MM.1S (cell line): ENCODE data around the gene EIF2S1.
"Not testable (repeated sequence)": the region's sequence is repeated elsewhere in the genome, so short reads cannot be mapped to it uniquely, and the experiment has no call there.

ENCODE experiments used
- DNase-seq: peaks from one replicate; pipeline ENCODE4 v3.0.0-alpha.2; 2015
- H2AFZ ChIP-seq: fragments of 300-600 bp; sonication (generic); 2 replicates; pipeline ENCODE4 v1.6.0; 2016; ENCODE audit warnings: antibody characterized with exemption, low read length
- H3F3A ChIP-seq: fragments of 300-600 bp; sonication (generic); 2 replicates; pipeline ENCODE4 v1.6.1; 2016; ENCODE audit warnings: mild to moderate bottlenecking, antibody characterized with exemption, low read length, moderate library complexity, mixed read lengths; ENCODE audit not compliant: insufficient read depth
- H3K27ac ChIP-seq: fragments of 300-600 bp; sonication (generic); 2 replicates; pipeline ENCODE4 v1.5.1; 2016; ENCODE audit warnings: mild to moderate bottlenecking, low read length
- H3K27me3 ChIP-seq: fragments of 300-600 bp; sonication (generic); replicated peaks from 2 replicates; pipeline ENCODE4 v1.6.0; 2016; ENCODE audit warnings: low read length; ENCODE audit not compliant: insufficient read depth
- H3K36me3 ChIP-seq: fragments of 300-600 bp; sonication (generic); replicated peaks from 2 replicates; pipeline ENCODE4 v1.6.1; 2016; ENCODE audit warnings: mild to moderate bottlenecking, low read length, mixed read lengths; ENCODE audit not compliant: insufficient read depth
- H3K4me1 ChIP-seq: fragments of 300-600 bp; sonication (generic); 2 replicates; pipeline ENCODE4 v1.6.1; 2016; ENCODE audit warnings: low read length, mixed read lengths
- H3K4me2 ChIP-seq: fragments of 300-600 bp; sonication (generic); 2 replicates; pipeline ENCODE4 v1.6.0; 2016; ENCODE audit warnings: low read depth, low read length
- H3K4me3 ChIP-seq: fragments of 300-600 bp; sonication (generic); 2 replicates; pipeline ENCODE4 v1.5.1; 2016; ENCODE audit warnings: low read length, mixed read lengths
- H3K79me2 ChIP-seq: fragments of 300-600 bp; sonication (generic); 2 replicates; pipeline ENCODE4 v1.6.1; 2016; ENCODE audit warnings: mixed run types, low read length, mixed read lengths
- H3K9ac ChIP-seq: fragments of 300-600 bp; sonication (generic); 2 replicates; pipeline ENCODE4 v1.6.1; 2016; ENCODE audit warnings: low read length, mixed read lengths
- H3K9me2 ChIP-seq: fragments of 300-600 bp; sonication (generic); replicated peaks from 2 replicates; pipeline ENCODE4 v1.6.1; 2016; ENCODE audit warnings: mild to moderate bottlenecking, low read length, mixed read lengths; ENCODE audit not compliant: insufficient read depth
- H3K9me3 ChIP-seq: fragments of 300-600 bp; sonication (generic); replicated peaks from 2 replicates; pipeline ENCODE4 v1.6.1; 2016; ENCODE audit warnings: mild to moderate bottlenecking, low read length, mixed read lengths; ENCODE audit not compliant: insufficient read depth
- H4K20me1 ChIP-seq: fragments of 300-600 bp; sonication (generic); 2 replicates; pipeline ENCODE4 v1.6.1; 2016; ENCODE audit warnings: mild to moderate bottlenecking, low read length, moderate library complexity, mixed read lengths; ENCODE audit not compliant: insufficient read depth
- EZH2 ChIP-seq: fragments of 300-600 bp; sonication (generic); optimal IDR thresholded peaks from 2 replicates; pipeline ENCODE3; 2017; ENCODE audit warnings: low read depth, mild to moderate bottlenecking, antibody characterized with exemption, low read length, mixed read lengths
- EZH2phosphoT487 ChIP-seq: fragments of 300-600 bp; sonication (generic); IDR thresholded peaks from 2 replicates; pipeline ENCODE4 v1.6.1; 2018; ENCODE audit warnings: antibody characterized with exemption, low read length
- TF ChIP-seq, protein P1 (sequence below): fragments of 300-600 bp; sonication (generic); IDR thresholded peaks from 2 replicates; pipeline ENCODE4 v1.5.1; 2016; ENCODE audit warnings: antibody characterized with exemption, low read length, mixed read lengths

Gene EIF2S1

DNA sequence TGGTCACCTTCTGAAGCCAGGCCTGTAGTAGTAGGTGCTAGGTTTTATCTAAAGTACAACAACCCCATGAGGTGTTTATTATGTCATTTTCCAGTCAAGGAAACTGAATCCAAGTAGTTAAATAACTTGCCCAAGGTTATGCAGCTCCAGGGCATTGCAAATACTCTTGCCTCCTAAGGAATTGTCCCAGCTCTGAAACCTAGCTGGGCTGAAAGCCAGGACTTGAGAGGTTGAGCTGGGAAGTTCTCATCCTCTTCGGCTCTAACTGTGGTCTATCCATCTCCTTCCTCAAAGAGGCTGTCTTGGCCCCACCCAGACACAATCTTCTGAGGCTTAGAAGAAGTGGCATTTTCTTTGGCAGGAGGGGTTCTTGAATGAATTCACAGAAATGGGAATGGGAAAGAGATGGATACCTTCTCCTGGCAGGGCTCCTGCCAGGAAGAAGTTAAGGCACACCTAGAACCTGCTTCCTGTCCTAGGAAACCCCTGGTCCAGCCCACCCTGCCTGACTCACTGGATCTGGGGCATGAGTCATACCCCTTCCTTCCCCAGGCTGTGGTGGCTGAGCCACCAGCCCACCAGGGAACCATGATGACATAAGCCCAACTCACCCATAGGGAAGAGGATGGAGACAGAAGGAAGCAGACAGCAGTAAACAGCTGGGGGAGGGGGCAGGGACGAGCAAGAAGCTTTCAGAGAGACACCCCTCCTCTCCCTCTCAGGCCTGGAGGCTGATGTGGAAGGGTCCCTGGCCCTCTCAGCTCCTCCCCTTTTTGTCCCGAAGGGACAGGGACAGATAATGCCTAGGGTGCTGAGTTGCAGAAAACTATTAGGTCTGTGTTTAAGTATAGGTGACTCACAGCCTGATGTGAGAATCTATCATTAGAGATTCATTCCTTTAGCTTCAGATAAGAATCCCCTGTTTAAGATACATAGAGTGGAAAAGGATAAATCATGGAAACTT is 54.0 kb downstream of the EIF2S1 start:
- no peak for TF ChIP-seq EZH2phosphoT487
- no peak overlapping the region for H2AFZ ChIP-seq
- no peaks in the 10 kb centered on the region for H3K27me3 ChIP-seq
- H3K4me2 ChIP-seq = no peak overlapping the region
- no peaks in the 10 kb centered on the region for H4K20me1 ChIP-seq
- no peaks in the 10 kb centered on the region for H3K9me2 ChIP-seq
- no peaks in the 10 kb centered on the region for H3K79me2 ChIP-seq
- no peak overlapping the region for H3K9ac ChIP-seq
- no peaks in the 10 kb centered on the region for H3K36me3 ChIP-seq
- no peaks in the 10 kb centered on the region for H3F3A ChIP-seq
- no peaks in the 10 kb centered on the region for H3K9me3 ChIP-seq
- no peak overlapping the region for H3K27ac ChIP-seq
- H3K4me1 ChIP-seq = no peaks in the 10 kb centered on the region
- no peak overlapping the region for H3K4me3 ChIP-seq
- DNase-seq = no peak

DNA sequence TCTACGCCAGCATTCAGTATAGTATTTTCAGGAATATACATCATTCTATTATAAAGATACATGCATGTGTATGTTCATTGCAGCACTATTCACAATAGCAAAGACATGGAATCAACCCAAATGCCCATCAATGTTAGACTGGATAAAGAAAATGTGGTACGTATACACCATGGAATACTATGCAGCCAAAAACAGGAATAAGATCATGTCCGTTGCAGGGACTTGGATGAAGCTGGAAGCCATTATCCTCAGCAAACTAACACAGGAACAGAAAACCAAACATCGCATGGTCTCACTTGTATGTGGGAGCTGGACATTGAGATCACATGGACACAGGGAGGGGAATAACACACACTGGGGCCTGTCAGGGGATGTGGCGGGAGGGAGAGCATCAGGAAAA is 55.5 kb downstream of the EIF2S1 start:
- not testable (repeated sequence) for H4K20me1 ChIP-seq, H3K9ac ChIP-seq, H3K27me3 ChIP-seq, H3K27ac ChIP-seq, H3K79me2 ChIP-seq, H3K4me3 ChIP-seq, H3K9me3 ChIP-seq, H2AFZ ChIP-seq, H3F3A ChIP-seq, H3K4me1 ChIP-seq, H3K9me2 ChIP-seq, DNase-seq, H3K36me3 ChIP-seq, H3K4me2 ChIP-seq

DNA sequence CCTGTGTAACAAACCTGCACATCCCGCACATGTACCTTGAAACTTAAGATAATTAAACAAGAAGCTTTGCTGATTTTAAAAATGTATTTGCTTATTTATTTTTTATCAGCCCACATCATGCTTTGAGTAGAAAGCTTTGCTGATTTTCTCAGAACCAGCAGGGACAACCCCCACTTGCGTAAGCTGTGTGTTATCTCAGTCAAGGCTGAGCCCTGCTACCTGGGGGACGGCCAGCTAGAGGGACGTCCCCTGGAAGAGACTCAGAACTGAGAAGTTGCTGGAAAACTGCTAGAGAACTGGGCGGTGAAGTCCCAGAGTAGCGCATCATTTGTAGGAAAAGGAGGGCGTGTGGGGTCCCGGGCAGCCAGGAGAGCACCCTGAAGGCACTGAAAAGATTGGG is 56.0 kb downstream of the EIF2S1 start:
- Histone ChIP-seq H2AFZ (no peak overlapping the region), H3K9me2 (no peaks in the 10 kb centered on the region), H3K4me2 (no peak overlapping the region)

DNA sequence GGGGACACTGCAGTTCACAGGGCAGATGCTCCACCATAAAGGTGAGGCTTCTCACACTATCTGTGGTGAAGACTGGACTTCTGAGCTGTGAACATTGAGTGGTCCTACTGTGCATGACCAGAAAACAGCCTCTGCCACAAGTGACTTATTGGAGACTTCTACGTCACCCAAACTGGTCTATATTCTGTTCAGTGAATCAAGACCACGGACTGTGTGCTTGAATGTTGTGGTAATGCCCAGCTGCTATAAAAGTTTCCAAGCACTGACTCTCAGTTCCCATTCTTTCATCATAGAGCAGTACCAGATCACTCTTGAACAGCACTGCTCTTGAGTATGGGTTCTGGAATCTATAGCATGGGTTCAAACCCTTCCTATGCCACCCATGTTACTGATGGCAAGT is 56.7 kb downstream of the EIF2S1 start:
- no peaks in the 10 kb centered on the region for H3K27me3 ChIP-seq
- no peaks in the 10 kb centered on the region for H3K36me3 ChIP-seq
- no peaks in the 10 kb centered on the region for H3K4me1 ChIP-seq
- H3K9me2 ChIP-seq = no peaks in the 10 kb centered on the region
- DNase-seq = no peak
- H3K9me3 ChIP-seq = no peaks in the 10 kb centered on the region
- no peak overlapping the region for H3K4me2 ChIP-seq
- no peak overlapping the region for H3K9ac ChIP-seq
- H2AFZ ChIP-seq = no peak overlapping the region
- no peak overlapping the region for H3K4me3 ChIP-seq
- TF ChIP-seq EZH2 (no peak), EZH2phosphoT487 (no peak)
- TF ChIP-seq, protein P1, sequence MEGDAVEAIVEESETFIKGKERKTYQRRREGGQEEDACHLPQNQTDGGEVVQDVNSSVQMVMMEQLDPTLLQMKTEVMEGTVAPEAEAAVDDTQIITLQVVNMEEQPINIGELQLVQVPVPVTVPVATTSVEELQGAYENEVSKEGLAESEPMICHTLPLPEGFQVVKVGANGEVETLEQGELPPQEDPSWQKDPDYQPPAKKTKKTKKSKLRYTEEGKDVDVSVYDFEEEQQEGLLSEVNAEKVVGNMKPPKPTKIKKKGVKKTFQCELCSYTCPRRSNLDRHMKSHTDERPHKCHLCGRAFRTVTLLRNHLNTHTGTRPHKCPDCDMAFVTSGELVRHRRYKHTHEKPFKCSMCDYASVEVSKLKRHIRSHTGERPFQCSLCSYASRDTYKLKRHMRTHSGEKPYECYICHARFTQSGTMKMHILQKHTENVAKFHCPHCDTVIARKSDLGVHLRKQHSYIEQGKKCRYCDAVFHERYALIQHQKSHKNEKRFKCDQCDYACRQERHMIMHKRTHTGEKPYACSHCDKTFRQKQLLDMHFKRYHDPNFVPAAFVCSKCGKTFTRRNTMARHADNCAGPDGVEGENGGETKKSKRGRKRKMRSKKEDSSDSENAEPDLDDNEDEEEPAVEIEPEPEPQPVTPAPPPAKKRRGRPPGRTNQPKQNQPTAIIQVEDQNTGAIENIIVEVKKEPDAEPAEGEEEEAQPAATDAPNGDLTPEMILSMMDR = no peak
- no peaks in the 10 kb centered on the region for H4K20me1 ChIP-seq
- no peak overlapping the region for H3K27ac ChIP-seq
- H3K79me2 ChIP-seq = no peaks in the 10 kb centered on the region
- no peaks in the 10 kb centered on the region for H3F3A ChIP-seq

More for the DNA sequence above, 56.0 kb downstream of the EIF2S1 start:
- no peaks in the 10 kb centered on the region for H4K20me1 ChIP-seq
- H3K9ac ChIP-seq = no peak overlapping the region
- H3K9me3 ChIP-seq = no peaks in the 10 kb centered on the region
- no peaks in the 10 kb centered on the region for H3K36me3 ChIP-seq
- no peaks in the 10 kb centered on the region for H3K79me2 ChIP-seq
- no peak for TF ChIP-seq EZH2
- no peak for TF ChIP-seq EZH2phosphoT487
- TF ChIP-seq, protein P1 = no peak
- H3K27ac ChIP-seq = no peak overlapping the region
- no peaks in the 10 kb centered on the region for H3F3A ChIP-seq
- no peak for DNase-seq
- H3K4me1 ChIP-seq = no peaks in the 10 kb centered on the region
- H3K27me3 ChIP-seq = no peaks in the 10 kb centered on the region
- H3K4me3 ChIP-seq = no peak overlapping the region
